ENCODE results near the gene TLR8. TPM values are rescaled to one million over a fixed set of nuclear protein-coding genes. Genes with fewer than 3 reads are reported as not detected.
"Not testable (repeated sequence)": the region's sequence is repeated elsewhere in the genome, so short reads cannot be mapped to it uniquely, and the experiment has no call there.

The TLR8 gene
- total and polyA plus RNA-seq, 2 donors from 2014 or later: 3.1 TPM; not detected in 1

DNA sequence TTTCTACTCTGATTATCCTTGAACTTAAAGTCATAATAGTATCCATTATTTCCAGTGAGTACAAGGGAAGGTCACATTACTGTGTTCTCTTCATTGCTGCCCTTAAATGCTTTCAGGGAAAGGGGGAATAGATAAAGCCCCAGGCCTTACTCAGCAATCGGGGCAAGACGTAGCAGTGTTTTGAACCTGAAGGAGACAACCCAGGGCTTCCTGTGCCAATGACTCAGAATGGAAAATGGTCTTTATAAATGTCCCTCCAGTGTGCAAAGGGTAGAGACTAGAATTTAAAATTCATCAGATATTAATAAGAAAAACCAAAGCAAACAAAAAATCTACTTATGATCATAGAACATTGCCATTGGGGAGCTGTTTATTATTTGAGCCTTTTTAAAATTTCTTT, 23.7 kb downstream of the TLR8 start:
- H3K9ac ChIP-seq (ENCODE audit: low read length in 3 of 3): no peak overlapping the region
- H3K9me3 ChIP-seq (ENCODE audit: control insufficient read depth in 2 of 3, insufficient read depth in 1 of 3, low read length in 3 of 3): no peaks in the 10 kb centered on the region
- TF ChIP-seq, protein P1, sequence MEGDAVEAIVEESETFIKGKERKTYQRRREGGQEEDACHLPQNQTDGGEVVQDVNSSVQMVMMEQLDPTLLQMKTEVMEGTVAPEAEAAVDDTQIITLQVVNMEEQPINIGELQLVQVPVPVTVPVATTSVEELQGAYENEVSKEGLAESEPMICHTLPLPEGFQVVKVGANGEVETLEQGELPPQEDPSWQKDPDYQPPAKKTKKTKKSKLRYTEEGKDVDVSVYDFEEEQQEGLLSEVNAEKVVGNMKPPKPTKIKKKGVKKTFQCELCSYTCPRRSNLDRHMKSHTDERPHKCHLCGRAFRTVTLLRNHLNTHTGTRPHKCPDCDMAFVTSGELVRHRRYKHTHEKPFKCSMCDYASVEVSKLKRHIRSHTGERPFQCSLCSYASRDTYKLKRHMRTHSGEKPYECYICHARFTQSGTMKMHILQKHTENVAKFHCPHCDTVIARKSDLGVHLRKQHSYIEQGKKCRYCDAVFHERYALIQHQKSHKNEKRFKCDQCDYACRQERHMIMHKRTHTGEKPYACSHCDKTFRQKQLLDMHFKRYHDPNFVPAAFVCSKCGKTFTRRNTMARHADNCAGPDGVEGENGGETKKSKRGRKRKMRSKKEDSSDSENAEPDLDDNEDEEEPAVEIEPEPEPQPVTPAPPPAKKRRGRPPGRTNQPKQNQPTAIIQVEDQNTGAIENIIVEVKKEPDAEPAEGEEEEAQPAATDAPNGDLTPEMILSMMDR (IDR thresholded peaks at IDR 0.05; ENCODE audit: borderline replicate concordance, extremely low read depth, insufficient read depth): no peak
- intact Hi-C loops (cut with DNase I): no loop called here
- no peaks in the 10 kb centered on the region for H3K27me3 ChIP-seq (ENCODE audit: control insufficient read depth, insufficient read depth, low read length)
- DNase-seq: no peak
- no peaks in the 10 kb centered on the region for H3K4me1 ChIP-seq (ENCODE audit: control insufficient read depth in 2 of 3, insufficient read depth in 2 of 3, low read depth in 1 of 3, low read length in 3 of 3)
- FAIRE-seq: no peak
- no peak overlapping the region for H3K4me3 ChIP-seq (ENCODE audit: low read length in 3 of 3)
- no peak overlapping the region for H3K27ac ChIP-seq (ENCODE audit: low read depth in 2 of 2, low read length in 2 of 2)
- no peaks in the 10 kb centered on the region for H3K36me3 ChIP-seq (ENCODE audit: control insufficient read depth in 2 of 3, insufficient read depth in 3 of 3, low read length in 3 of 3)

DNA sequence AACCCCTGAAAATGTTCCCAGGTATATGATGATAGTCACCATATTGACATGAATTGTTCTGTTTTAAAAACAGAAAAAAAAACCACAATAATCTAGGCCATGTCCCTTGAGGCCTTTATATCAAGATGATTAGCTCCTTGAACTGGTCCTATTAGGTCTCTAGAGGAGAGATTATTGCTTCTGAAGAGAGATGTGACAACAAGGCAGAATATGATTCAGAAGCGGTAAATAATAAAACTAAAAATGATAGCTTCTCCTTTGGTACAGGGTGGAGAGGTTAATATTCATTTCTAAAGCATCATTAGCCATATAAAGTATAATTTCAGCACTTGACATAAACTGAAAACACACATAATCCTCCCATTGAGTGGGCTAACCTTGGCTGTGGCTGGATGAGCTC, 25.8 kb downstream of the TLR8 start:
- no peaks in the 10 kb centered on the region for H3K36me3 ChIP-seq (ENCODE audit: control insufficient read depth in 2 of 3, insufficient read depth in 3 of 3, low read length in 3 of 3)
- H3K27ac ChIP-seq (ENCODE audit: low read depth in 2 of 2, low read length in 2 of 2): no peak overlapping the region
- no peak overlapping the region for H3K4me3 ChIP-seq (ENCODE audit: low read length in 3 of 3)
- H3K27me3 ChIP-seq (ENCODE audit: control insufficient read depth, insufficient read depth, low read length): no peaks in the 10 kb centered on the region
- no peaks in the 10 kb centered on the region for H3K4me1 ChIP-seq (ENCODE audit: control insufficient read depth in 2 of 3, insufficient read depth in 2 of 3, low read depth in 1 of 3, low read length in 3 of 3)
- no peak for DNase-seq
- no peak for FAIRE-seq
- no peak overlapping the region for H3K9ac ChIP-seq (ENCODE audit: low read length in 3 of 3)
- TF ChIP-seq, protein P1 (IDR thresholded peaks at IDR 0.05; ENCODE audit: borderline replicate concordance, extremely low read depth, insufficient read depth): no peak
- intact Hi-C loops (cut with DNase I): no loop called here
- no peaks in the 10 kb centered on the region for H3K9me3 ChIP-seq (ENCODE audit: control insufficient read depth in 2 of 3, insufficient read depth in 1 of 3, low read length in 3 of 3)

DNA sequence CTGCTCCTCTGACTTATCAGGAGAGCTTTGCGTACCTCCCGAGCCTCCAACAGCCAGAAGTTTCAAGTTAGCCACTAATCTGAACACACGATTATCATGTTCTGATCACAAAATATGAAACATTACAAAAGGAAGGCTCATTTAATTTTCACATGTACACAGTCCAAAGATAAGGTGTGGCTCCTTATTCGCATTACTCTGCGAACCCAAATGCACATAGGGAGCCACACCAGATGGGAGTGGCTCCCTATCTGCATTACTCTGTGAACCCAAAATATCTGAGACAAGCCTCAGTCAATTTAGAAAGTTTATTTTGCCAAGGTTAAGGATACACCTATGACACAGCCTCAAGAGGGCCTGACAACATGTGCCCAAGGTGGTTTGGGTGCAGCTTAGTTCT, 28.4 kb downstream of the TLR8 start:
- DNase-seq (no peak), FAIRE-seq (no peak)
- Histone ChIP-seq H3K9me3 (ENCODE audit: control insufficient read depth in 2 of 3, insufficient read depth in 1 of 3, low read length in 3 of 3) (no peaks in the 10 kb centered on the region), H3K36me3 (ENCODE audit: control insufficient read depth in 2 of 3, insufficient read depth in 3 of 3, low read length in 3 of 3) (no peaks in the 10 kb centered on the region), H3K27me3 (ENCODE audit: control insufficient read depth, insufficient read depth, low read length) (no peaks in the 10 kb centered on the region), H3K9ac (ENCODE audit: low read length in 3 of 3) (no peak overlapping the region), H3K4me1 (ENCODE audit: control insufficient read depth in 2 of 3, insufficient read depth in 2 of 3, low read depth in 1 of 3, low read length in 3 of 3) (no peaks in the 10 kb centered on the region), H3K27ac (ENCODE audit: low read depth in 2 of 2, low read length in 2 of 2) (no peak overlapping the region), H3K4me3 (ENCODE audit: low read length in 3 of 3) (no peak overlapping the region)
- intact Hi-C loops (cut with DNase I): no loop called here
- TF ChIP-seq, protein P1 (IDR thresholded peaks at IDR 0.05; ENCODE audit: borderline replicate concordance, extremely low read depth, insufficient read depth): no peak

DNA sequence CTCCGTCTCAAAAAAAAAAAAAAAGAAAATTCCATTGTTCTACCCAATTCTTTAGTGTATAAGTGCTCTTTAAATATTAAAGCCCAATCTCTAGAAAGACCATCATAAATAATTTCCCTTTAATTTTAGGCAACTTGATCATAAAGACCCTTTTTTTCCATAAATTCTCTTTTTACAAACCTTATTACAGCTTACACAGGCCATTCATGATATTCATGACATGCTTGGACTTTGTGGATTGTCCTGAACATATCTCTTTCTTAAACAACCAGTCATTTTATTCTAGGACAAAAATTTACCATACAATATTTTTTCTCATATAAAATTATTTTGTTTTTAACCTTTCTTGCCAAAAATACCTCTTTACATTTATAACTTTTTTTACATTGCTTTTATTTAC, 30.5 kb downstream of the TLR8 start:
- H3K4me1 ChIP-seq (ENCODE audit: control insufficient read depth in 2 of 3, insufficient read depth in 2 of 3, low read depth in 1 of 3, low read length in 3 of 3): no peaks in the 10 kb centered on the region
- H3K36me3 ChIP-seq (ENCODE audit: control insufficient read depth in 2 of 3, insufficient read depth in 3 of 3, low read length in 3 of 3): no peaks in the 10 kb centered on the region
- no peak overlapping the region for H3K9ac ChIP-seq (ENCODE audit: low read length in 3 of 3)
- TF ChIP-seq, protein P1 (IDR thresholded peaks at IDR 0.05; ENCODE audit: borderline replicate concordance, extremely low read depth, insufficient read depth): no peak
- no peaks in the 10 kb centered on the region for H3K27me3 ChIP-seq (ENCODE audit: control insufficient read depth, insufficient read depth, low read length)
- no peak for FAIRE-seq
- intact Hi-C loops (cut with DNase I): no loop called here
- DNase-seq: no peak
- H3K9me3 ChIP-seq (ENCODE audit: control insufficient read depth in 2 of 3, insufficient read depth in 1 of 3, low read length in 3 of 3): no peaks in the 10 kb centered on the region
- H3K4me3 ChIP-seq (ENCODE audit: low read length in 3 of 3): no peak overlapping the region
- no peak overlapping the region for H3K27ac ChIP-seq (ENCODE audit: low read depth in 2 of 2, low read length in 2 of 2)

DNA sequence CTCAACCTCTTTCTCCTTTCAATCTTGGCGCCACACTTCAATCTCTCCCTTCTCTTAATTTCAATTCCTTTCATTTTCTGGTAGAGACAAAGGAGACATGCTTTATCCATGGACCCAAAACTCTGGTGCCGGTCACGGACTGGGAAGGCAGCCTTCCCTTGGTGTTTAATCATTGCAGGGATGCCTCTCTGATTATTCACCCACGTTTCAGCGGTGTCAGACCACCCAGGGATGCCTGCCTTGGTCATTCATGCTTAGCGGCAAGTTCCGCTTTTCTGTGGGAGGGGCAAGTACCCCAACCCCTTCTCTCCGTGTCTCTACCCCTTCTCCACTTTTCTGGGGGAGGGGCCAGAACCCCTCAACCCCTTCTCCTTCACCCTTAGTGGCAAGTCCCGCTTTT, 34.1 kb downstream of the TLR8 start:
- H3K9ac ChIP-seq (ENCODE audit: low read length in 3 of 3); H3K9me3 ChIP-seq (ENCODE audit: control insufficient read depth in 2 of 3, insufficient read depth in 1 of 3, low read length in 3 of 3); H3K36me3 ChIP-seq (ENCODE audit: control insufficient read depth in 2 of 3, insufficient read depth in 3 of 3, low read length in 3 of 3); FAIRE-seq; H3K4me1 ChIP-seq (ENCODE audit: control insufficient read depth in 2 of 3, insufficient read depth in 2 of 3, low read depth in 1 of 3, low read length in 3 of 3); DNase-seq; H3K27ac ChIP-seq (ENCODE audit: low read depth in 2 of 2, low read length in 2 of 2); intact Hi-C loops (cut with DNase I); H3K4me3 ChIP-seq (ENCODE audit: low read length in 3 of 3); H3K27me3 ChIP-seq (ENCODE audit: control insufficient read depth, insufficient read depth, low read length): not testable (repeated sequence)

DNA sequence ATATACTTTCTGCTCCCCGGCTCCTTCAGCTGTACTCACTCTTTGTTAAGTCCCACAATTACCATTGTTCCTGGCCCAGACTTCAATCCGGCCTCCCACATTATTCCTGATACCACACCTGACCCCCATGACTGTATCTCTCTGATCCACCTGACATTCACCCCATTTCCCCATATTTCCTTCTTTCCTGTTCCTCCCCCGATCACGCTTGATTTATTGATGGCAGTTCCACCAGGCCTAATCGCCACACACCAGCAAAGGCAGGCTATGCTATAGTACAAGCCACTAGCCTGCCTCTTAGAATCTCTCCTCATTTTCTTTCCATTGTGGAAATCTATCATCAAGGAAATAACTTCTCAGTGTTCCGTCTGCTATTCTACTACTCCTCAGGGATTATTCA, 37.2 kb downstream of the TLR8 start:
- H3K36me3 ChIP-seq (ENCODE audit: control insufficient read depth in 2 of 3, insufficient read depth in 3 of 3, low read length in 3 of 3); H3K4me3 ChIP-seq (ENCODE audit: low read length in 3 of 3); H3K4me1 ChIP-seq (ENCODE audit: control insufficient read depth in 2 of 3, insufficient read depth in 2 of 3, low read depth in 1 of 3, low read length in 3 of 3); H3K27me3 ChIP-seq (ENCODE audit: control insufficient read depth, insufficient read depth, low read length); DNase-seq; intact Hi-C loops (cut with DNase I); H3K9ac ChIP-seq (ENCODE audit: low read length in 3 of 3); H3K9me3 ChIP-seq (ENCODE audit: control insufficient read depth in 2 of 3, insufficient read depth in 1 of 3, low read length in 3 of 3); FAIRE-seq; H3K27ac ChIP-seq (ENCODE audit: low read depth in 2 of 2, low read length in 2 of 2): not testable (repeated sequence)
